ENCODE measurements around the gene PROSER2.
"Not testable (repeated sequence)": the region's sequence is repeated elsewhere in the genome, so short reads cannot be mapped to it uniquely, and the experiment has no call there.

The PROSER2 gene

DNA sequence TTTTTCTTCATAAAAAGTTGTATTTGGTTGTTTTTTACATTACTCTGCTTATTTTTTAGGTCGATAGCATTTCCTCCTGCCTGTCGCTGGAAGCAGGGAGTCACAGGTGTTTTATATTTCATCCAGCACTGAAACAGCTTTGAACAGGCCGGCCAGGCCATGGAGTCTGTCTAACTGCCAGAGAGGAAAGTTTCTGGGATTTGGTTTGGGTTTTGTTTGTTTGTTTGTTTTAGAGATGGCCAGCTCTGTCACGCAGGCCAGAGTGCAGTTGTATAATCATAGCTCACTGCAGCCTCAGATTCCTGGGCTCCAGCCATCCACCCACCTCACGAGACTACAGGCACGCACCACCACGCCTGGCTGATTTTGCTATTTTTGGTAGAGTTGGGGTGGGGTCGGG, 23.4 kb downstream of the PROSER2 start:
- TF ChIP-seq, protein P1, sequence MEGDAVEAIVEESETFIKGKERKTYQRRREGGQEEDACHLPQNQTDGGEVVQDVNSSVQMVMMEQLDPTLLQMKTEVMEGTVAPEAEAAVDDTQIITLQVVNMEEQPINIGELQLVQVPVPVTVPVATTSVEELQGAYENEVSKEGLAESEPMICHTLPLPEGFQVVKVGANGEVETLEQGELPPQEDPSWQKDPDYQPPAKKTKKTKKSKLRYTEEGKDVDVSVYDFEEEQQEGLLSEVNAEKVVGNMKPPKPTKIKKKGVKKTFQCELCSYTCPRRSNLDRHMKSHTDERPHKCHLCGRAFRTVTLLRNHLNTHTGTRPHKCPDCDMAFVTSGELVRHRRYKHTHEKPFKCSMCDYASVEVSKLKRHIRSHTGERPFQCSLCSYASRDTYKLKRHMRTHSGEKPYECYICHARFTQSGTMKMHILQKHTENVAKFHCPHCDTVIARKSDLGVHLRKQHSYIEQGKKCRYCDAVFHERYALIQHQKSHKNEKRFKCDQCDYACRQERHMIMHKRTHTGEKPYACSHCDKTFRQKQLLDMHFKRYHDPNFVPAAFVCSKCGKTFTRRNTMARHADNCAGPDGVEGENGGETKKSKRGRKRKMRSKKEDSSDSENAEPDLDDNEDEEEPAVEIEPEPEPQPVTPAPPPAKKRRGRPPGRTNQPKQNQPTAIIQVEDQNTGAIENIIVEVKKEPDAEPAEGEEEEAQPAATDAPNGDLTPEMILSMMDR (IDR thresholded peaks at IDR 0.05; ENCODE audit: extremely low read depth, missing control alignments) = no peak
- DNase-seq (ENCODE audit: low spot score) = no peak

DNA sequence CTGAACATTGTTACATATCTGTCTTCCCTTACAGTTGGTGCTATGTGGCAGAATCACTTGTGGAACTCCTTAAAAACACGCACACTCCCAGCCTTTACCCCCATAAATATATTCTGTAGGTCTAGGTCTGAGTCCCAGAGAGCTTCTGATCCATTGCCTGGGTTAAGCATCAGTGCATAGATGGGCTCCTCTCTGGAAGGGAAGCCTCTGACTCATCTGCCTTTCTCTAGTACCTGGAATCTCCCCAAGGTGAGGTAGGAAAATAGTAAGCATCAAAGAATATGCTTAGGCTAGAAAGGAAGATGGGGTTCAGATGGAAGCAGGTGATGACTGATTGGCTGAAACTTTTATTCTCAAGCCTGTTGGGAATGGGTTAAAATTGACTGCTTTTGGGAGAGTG, 26.1 kb downstream of the PROSER2 start:
- TF ChIP-seq, protein P1 (IDR thresholded peaks at IDR 0.05; ENCODE audit: extremely low read depth, missing control alignments) = no peak
- no peak for DNase-seq (ENCODE audit: low spot score)

DNA sequence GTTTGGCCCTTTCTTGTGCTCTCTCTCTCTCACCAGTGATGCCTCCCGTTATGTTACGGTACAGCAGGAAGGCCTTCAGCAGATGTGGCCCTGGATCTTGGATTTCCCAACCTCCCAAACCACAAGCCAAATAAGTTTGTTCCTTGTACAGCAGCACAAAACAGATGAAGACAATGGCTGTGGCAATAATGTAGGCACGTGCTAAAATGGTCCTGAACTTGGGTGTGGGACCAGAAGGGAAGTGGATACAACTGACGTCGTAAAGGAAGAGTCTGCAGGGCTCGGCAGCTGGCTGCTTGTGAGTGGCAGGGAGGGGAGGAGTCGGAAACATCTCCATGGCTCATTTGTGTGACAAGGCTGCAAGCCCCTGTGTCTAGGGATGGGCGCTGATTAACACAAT, 26.8 kb downstream of the PROSER2 start:
- TF ChIP-seq, protein P1 (IDR thresholded peaks at IDR 0.05; ENCODE audit: extremely low read depth, missing control alignments) = no peak
- DNase-seq (ENCODE audit: low spot score) = no peak

DNA sequence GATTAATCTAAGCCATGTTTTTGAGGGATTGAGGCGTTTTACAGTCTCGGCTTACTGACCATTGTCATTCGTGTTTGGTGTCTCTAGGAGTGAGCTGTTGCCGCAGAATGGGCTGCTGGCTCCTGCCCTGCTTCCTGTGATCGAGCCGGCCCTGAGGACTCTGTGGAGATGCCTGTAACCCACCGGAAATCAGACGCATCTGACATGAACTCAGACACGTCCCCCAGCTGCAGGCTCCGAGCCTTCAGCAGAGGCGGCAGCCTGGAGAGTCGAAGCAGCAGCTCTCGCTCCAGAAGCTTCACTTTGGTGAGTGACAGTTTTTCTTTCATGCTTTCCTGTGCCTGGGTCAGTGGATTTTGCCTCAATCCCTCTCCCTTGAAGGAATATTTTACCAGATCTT, 28.8 kb downstream of the PROSER2 start:
- TF ChIP-seq, protein P1 (IDR thresholded peaks at IDR 0.05; ENCODE audit: extremely low read depth, missing control alignments) = no peak
- DNase-seq (ENCODE audit: low spot score) = no peak

DNA sequence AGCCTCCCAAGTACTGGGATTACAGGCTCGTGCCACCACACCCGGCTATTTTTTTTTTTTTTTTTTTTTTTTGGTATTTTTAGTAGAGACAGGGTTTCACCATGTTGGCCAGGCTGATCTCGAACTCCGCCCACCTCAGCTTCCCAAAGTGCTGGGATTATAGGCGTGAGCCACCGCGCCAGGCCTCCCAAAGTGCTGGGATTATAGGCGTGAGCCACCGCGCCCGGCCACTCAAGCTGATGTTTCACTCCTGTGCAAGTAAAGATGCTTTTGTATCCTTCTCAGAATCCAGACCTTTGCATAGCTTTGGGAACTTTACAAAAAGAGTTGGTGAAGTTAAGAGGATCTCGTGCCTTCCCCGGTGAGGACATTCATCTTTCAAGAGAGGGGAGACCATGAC, 29.5 kb downstream of the PROSER2 start:
- not testable (repeated sequence) for DNase-seq (ENCODE audit: low spot score)

DNA sequence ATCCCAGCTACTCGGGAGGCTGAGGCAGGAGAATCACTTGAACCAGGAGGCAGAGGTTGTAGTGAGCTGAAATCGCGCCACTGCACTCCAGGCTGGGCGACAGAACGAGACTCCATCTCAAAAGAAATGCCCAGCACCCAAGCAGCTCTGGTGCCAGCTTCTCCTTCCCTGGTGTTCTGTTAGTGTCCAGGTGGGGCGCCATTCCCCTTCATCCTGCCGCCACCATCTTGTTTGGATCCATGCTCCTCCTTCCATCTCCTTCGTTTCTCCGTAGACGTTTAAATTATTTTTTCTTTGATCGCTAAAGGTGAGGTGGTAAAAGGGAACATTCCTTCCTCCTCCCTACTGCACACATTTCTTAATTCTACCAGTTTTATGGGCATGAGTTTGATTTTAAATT, 30.3 kb downstream of the PROSER2 start:
- no peak for DNase-seq (ENCODE audit: low spot score)
- TF ChIP-seq, protein P1 (IDR thresholded peaks at IDR 0.05; ENCODE audit: extremely low read depth, missing control alignments) = no peak

DNA sequence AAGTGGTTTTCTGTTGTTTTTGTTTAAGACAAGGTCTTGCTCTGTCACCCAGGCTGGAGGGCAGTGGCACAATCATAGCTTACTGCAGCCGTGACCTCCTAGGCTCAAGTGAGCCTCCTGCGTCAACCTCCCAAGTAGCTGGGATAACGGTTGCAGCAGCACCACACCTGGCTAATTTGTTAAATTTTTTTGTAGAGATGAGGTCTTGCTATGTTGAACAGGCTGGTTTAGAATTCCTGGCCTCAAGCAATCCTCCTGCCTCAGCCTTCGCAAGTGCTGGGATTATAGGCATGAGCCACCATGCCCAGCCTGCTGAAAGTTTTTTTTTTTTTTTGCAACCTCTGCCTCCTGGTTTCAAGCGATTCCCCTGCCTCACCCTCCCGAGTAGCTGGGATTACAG, 31.1 kb downstream of the PROSER2 start:
- no peak for DNase-seq (ENCODE audit: low spot score)
- TF ChIP-seq, protein P1 (IDR thresholded peaks at IDR 0.05; ENCODE audit: extremely low read depth, missing control alignments) = no peak

DNA sequence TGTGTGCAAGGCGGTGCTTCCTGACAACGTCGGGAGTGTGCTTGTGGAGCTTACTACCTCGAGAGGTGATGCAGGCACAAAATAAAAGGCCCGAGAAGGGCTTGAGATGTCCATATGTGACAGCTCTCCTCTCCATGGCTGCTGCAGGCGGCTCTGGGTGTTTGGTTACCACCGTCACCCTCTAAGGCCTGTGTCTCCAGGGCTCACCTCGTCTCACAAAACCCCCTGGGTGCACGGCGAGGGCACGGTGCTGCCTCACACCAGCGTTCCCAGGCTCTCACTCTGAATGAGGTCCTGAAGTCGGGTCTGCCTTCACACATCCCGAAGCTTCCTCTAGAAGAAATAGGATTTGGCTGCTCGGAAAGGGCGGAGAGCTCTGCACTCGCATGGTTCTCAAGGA, 32.9 kb downstream of the PROSER2 start:
- DNase-seq (ENCODE audit: low spot score) = no peak
- TF ChIP-seq, protein P1 (IDR thresholded peaks at IDR 0.05; ENCODE audit: extremely low read depth, missing control alignments) = no peak
